ENCODE data around the gene STX4. TPM values are rescaled to one million over a fixed set of nuclear protein-coding genes. Genes with fewer than 3 reads are reported as not detected.

STX4 gene
- total RNA-seq, 1 experiment from 2014 or later: 26.0 TPM

DNA sequence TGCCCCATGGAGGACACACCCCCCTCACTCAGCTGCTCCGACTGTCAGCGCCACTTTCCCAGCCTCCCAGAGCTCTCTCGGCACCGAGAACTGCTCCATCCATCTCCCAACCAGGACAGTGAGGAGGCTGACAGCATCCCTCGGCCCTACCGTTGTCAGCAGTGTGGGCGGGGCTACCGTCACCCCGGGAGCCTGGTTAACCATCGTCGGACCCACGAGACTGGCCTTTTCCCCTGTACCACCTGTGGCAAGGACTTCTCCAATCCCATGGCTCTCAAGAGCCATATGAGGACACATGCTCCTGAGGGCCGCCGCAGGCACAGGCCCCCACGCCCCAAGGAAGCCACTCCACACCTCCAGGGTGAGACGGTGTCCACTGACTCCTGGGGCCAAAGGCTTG, 43.0 kb downstream of the STX4 start:
- Histone ChIP-seq H3K4me1 (ENCODE audit: control insufficient read depth in 1 of 2, insufficient read depth in 2 of 2, low read length in 2 of 2) (peaks cover 7 to 18% of the 10 kb centered on the region in 2 experiments; a peak in 3 of 4 replicates), H3K27me3 (ENCODE audit: insufficient read depth, low read length) (no peaks in the 10 kb centered on the region), H3K36me3 (ENCODE audit: control insufficient read depth in 1 of 2, insufficient read depth in 2 of 2, low read length in 2 of 2) (peaks cover 14 to 42% of the 10 kb centered on the region in 2 experiments), H3K27ac (ENCODE audit: low read depth, low read length) (no peak overlapping the region), H3K9me3 (ENCODE audit: control insufficient read depth in 1 of 2, insufficient read depth in 1 of 2, low read depth in 1 of 2, low read length in 2 of 2) (no peaks in the 10 kb centered on the region), H3K9ac (ENCODE audit: low read length) (no peak overlapping the region), H3K4me2 (ENCODE audit: low read length) (no peak overlapping the region), H4K20me1 (ENCODE audit: insufficient read depth) (no peaks in the 10 kb centered on the region), H3K4me3 (replicated peaks in 1 of 2; ENCODE audit: low read depth in 1 of 2, low read length in 2 of 2) (no peak overlapping the region), H3K79me2 (ENCODE audit: insufficient read depth, low read length) (peaks cover 56% of the 10 kb centered on the region), H3K9me2 (ENCODE audit: insufficient read depth) (no peaks in the 10 kb centered on the region), H2AFZ (ENCODE audit: low read depth, low read length, poor library complexity, severe bottlenecking) (no peak overlapping the region)
- intact Hi-C loops (cut with micrococcal nuclease): loop anchor here (10.0 kb wide), 1 partner anchor 378 kb away; the partner anchor contains the start of gene ARMC5
- RAD21 ChIA-PET (ENCODE audit: low non-redundant PET in 1 of 2, low total read pairs in 2 of 2, uncharacterized antibody in 2 of 2, unreplicated experiment in 2 of 2): no interaction called here
- POLR2A ChIA-PET: no interaction called here
- DNase-seq (ENCODE audit: low read depth, low spot score): no peak
- no TSS peak for BruUV-seq (replicated peaks)
- CTCF ChIA-PET: no interaction called here
- ATAC-seq: no peak
- TF ChIP-seq CEBPB (IDR thresholded peaks at IDR 0.05; ENCODE audit: low read depth) (no peak), SIN3A (IDR thresholded peaks at IDR 0.05; ENCODE audit: low read depth) (no peak)

DNA sequence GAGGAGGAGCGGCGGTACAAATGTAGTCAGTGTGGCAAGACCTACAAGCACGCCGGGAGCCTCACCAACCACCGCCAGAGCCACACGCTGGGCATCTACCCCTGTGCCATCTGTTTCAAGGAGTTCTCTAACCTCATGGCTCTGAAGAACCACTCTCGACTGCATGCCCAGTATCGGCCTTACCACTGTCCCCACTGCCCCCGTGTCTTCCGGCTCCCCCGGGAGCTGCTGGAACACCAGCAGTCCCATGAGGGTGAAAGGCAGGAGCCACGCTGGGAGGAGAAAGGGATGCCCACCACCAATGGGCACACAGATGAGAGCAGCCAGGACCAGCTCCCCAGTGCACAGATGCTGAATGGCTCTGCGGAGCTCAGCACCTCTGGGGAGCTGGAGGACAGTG, 43.7 kb downstream of the STX4 start:
- no peak overlapping the region for H2AFZ ChIP-seq (ENCODE audit: low read depth, low read length, poor library complexity, severe bottlenecking)
- no peak overlapping the region for H3K4me2 ChIP-seq (ENCODE audit: low read length)
- H4K20me1 ChIP-seq (ENCODE audit: insufficient read depth): no peaks in the 10 kb centered on the region
- no peaks in the 10 kb centered on the region for H3K9me3 ChIP-seq (ENCODE audit: control insufficient read depth in 1 of 2, insufficient read depth in 1 of 2, low read depth in 1 of 2, low read length in 2 of 2)
- ATAC-seq: no peak
- no TSS peak for BruUV-seq (replicated peaks)
- H3K9me2 ChIP-seq (ENCODE audit: insufficient read depth): no peaks in the 10 kb centered on the region
- no peak overlapping the region for H3K4me3 ChIP-seq (replicated peaks in 1 of 2; ENCODE audit: low read depth in 1 of 2, low read length in 2 of 2)
- POLR2A ChIA-PET: no interaction called here
- CTCF ChIA-PET: no interaction called here
- intact Hi-C loops (cut with micrococcal nuclease): loop anchor here (10.0 kb wide), 1 partner anchor 378 kb away; the partner anchor contains the start of gene ARMC5
- TF ChIP-seq FOSL1 (IDR thresholded peaks at IDR 0.05; ENCODE audit: low read depth) (no peak), ZNF274 (IDR thresholded peaks at IDR 0.05; ENCODE audit: low read depth, low read length) (no peak), JUND (IDR thresholded peaks at IDR 0.05) (no peak), SP1 (IDR thresholded peaks at IDR 0.05; ENCODE audit: low read depth) (no peak)
- TF ChIP-seq, protein P1, sequence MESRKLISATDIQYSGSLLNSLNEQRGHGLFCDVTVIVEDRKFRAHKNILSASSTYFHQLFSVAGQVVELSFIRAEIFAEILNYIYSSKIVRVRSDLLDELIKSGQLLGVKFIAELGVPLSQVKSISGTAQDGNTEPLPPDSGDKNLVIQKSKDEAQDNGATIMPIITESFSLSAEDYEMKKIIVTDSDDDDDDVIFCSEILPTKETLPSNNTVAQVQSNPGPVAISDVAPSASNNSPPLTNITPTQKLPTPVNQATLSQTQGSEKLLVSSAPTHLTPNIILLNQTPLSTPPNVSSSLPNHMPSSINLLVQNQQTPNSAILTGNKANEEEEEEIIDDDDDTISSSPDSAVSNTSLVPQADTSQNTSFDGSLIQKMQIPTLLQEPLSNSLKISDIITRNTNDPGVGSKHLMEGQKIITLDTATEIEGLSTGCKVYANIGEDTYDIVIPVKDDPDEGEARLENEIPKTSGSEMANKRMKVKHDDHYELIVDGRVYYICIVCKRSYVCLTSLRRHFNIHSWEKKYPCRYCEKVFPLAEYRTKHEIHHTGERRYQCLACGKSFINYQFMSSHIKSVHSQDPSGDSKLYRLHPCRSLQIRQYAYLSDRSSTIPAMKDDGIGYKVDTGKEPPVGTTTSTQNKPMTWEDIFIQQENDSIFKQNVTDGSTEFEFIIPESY (IDR thresholded peaks at IDR 0.05; ENCODE audit: extremely low read depth, insufficient replicate concordance, low read length): no peak
- H3K27ac ChIP-seq (ENCODE audit: low read depth, low read length): no peak overlapping the region
- peaks cover 49% of the 10 kb centered on the region for H3K79me2 ChIP-seq (ENCODE audit: insufficient read depth, low read length)
- DNase-seq (ENCODE audit: low read depth, low spot score): no peak
- H3K9ac ChIP-seq (ENCODE audit: low read length): no peak overlapping the region
- H3K4me1 ChIP-seq (ENCODE audit: control insufficient read depth in 1 of 2, insufficient read depth in 2 of 2, low read length in 2 of 2): peaks cover 3 to 14% of the 10 kb centered on the region in 2 experiments; a peak in 3 of 4 replicates
- peaks cover 14 to 42% of the 10 kb centered on the region in 2 experiments for H3K36me3 ChIP-seq (ENCODE audit: control insufficient read depth in 1 of 2, insufficient read depth in 2 of 2, low read length in 2 of 2)
- H3K27me3 ChIP-seq (ENCODE audit: insufficient read depth, low read length): no peaks in the 10 kb centered on the region
- RAD21 ChIA-PET (ENCODE audit: low non-redundant PET in 1 of 2, low total read pairs in 2 of 2, uncharacterized antibody in 2 of 2, unreplicated experiment in 2 of 2): no interaction called here
